Fibroblast of skin of right quadriceps (primary cell): ENCODE data around the gene CRBN.
A peak's percentile ranks its signal among the peaks of the same experiment; 100 is the strongest.

Experiments
- DNase-seq: peaks from one replicate; pipeline ENCODE4 v3.0.0-alpha.2; 2013

CRBN gene

DNA sequence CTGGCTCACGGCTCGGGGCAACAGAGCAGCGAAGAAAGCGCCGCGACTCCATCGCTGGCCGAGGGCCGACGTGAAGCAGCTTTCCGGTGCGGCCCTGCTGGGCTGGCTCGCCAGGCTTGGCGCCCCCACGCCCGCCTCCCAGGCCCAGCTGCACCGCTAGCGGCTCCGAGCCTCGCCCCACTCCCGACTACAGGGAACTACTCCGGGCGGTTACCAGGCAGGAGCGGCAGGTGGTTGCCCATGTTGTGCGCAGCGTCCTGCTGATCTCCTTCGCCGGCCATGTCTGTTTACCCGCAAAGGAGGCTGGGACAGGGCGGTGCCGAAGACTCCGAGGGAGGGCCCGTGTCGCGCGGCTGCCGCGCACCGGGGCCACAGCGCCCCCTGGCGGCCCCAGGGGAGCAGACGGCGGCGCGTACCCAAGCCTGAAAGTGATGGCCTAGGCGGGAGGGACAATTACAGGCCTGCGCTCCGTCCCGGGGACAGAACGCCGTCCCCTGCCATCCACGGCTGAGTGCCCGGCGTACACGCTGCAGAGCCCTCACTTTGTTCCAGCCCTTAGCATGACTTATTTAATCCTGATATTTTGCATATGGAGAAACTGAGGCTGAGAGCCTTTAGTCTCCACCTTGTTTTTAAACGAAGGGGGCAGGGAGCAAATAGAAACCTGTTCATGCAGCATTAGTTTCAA, at the start of gene CRBN:
CRBN (minus strand) TSS at position 285 of the 688 bp plus-strand sequence; CDS start at position 281, 4 bp downstream.
- peak; percentile 80 for DNase-seq

DNA sequence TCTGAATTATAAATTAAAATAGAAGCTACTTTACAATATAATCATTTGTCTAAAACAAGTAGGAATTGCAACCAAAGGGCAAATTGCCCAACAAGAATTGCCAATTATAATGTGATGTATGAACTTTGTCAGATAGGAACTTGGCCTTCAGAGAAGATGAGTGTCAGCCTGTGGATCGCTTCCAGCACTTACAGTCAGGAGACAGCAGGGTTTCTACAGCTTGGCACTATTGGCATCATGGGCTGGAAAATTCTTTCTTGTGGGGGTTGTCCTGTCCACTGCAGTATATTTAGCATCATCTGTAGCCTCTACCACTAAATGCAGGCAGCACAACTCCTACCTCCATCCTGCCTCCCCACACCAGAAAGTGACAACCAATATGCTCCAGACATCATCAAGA, 48.1 kb upstream of the CRBN start:
- no peak for DNase-seq

DNA sequence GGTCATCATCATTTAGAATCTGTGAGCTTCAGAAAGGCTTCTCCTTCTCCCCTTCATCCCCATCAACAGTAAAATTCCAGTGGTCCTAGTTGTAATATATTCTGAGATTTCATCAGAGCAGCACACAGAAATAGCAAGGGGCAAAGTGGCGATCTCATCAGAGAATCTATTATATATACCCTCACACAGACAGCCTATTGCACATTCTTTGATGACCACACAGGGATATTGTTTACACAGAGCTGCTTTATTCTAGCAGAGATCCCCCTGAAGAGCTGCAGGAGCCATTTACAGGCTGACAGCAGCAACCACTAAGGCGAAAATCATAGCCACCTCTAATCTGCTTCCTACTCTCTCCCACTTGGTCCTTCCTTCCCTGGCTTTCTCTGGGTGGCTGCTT, 42.0 kb upstream of the CRBN start:
- no peak for DNase-seq

DNA sequence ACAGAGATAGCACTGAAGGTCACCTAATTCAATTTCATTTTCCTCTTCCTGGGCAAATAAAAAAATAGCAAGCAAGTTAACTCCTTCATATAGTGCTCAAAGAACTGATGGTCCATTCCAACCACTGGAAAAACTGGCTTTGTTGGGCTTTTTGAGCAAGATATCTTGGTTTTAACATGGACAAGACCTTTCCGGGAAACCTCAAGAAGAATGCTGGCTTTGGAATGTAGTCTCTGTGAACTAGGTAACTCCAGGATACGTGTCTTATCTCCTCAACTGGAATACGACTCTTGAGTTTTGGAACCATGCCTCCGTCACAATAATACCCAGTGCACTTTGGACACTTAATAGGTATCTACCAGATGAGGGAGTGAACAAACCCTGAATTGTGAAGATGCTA, 36.9 kb upstream of the CRBN start:
- DNase-seq: no peak

DNA sequence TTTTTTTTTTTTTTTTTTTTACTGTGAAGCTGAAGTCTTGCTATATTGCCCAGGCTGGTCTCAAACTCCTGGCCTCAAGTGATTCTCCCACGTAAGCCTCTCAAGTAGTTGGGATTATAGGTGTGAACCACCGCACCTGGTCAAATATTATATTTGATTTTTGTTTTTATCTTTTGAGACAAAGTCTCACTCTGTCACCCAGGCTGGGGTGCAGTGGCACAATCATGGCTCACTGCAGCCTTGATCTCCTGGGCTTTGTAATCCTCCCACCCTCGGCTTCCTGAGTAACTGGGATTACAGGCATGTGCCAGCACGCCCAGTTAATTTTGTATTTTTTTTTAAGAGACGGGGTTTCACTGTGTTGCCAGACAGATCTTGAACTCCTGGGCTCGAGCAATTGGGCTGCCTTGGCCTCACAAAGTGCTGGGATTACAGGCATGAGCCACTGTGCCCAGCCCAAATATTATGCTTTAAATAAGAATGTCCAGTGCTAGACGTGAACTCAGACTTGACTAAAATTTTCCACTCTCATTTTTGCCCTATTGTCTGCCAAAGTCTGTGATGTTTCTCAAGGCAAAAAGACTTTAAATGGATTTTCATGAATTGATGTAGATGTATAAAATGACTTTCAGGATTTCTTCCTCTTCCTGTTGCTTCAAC, 33.4 kb upstream of the CRBN start:
- no peak for DNase-seq

DNA sequence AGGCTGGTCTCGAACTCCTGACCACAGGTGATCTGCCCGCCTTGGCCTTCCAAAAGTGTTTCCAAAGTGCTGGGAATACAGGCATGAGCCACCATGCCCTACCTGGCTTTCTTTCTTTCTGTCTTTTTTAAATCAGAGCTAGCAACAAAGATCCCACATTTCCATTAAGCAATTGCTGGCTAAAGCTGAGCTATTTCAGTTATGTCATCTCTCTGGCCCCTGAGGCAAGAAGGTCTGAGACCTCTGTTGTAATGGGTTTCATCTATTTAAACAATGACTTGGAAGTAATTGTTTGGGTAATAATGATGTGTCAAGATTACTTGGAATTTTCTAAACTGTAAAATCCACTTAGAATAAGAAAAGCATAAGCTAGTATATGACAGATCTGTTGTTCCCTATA, 30.2 kb upstream of the CRBN start:
- DNase-seq: no peak

DNA sequence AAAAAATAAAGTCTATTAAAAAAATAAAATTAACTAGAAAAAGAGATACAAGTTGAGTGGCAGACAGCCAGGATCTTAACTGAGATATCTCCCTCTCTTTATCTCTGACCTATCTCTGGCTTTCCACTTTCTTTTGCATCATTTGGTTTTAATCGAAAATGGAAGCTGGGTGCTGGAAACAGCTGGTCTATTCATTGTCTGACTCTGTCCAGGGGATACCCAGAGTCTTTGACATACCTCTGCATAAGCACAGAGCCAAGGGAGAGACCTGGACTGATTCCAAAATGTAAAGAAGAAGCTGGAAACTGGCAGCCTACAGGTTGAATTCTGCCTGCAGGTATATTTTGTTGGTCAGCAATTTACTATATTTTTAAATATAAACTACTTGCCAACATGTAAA, 29.6 kb upstream of the CRBN start:
- no peak for DNase-seq

DNA sequence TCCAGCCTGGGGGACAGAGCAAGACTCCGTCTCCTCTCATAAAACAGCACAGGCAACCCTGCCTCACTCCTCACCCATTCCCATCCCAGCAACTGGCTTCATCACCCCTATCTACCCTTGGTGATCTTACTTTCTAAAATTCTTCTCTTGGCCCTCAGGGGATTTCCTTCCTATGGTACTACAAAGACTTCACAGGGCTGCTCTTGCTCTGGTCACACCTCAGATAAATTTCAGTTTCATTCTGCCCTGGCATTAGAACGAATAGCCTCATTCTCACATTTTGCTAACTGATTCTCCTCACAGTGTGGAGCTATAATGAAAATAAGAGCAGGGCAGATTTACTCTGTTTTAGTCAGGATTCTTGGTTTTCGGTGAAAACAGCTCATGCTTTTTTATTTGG, 22.1 kb upstream of the CRBN start:
- no peak for DNase-seq

DNA sequence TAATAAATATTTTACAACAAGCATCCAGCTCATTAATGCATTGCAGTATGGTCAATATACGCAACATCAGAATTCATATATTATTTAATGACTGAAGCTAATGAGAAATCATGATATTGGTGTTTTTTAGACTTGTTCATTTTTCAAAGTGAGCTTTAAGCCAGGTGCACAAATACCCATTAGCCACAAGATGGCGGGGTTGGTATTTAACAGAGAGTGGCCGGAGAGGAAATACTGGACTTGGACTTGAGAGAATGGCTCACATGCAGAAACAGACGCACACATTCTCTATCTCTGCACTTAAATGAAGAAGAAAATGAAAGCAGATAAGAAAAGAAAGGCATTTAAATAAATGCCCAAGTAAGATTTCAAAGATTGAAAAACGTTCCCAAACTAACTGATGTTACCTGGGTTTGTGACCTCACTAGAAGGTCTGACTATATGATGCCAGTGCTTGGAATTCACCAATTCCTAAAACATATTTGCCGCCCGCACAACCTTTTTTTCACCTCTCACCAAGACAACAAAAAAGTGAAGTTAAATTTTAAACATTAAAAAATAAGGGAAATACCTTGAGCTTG, 21.2 kb upstream of the CRBN start:
- DNase-seq: peak; percentile 58

DNA sequence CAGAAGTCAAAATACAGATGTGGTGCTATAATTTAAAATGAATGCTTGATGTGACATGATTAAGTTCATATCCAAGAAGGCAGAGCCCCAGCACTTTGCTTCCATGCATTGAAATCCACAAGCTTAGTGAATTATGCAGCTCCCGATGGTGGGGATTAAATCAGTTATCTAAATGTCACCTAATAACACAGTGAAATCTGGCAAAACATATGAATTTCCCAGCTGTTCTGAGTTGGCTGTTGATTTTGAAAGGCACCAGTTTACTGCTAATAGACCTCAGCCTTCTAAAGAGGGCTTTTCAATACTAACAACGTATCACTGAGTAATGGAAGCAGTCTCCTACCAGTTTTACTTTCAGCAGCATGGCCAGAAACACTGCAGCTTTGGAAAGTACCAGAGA, 19.8 kb upstream of the CRBN start:
- DNase-seq: no peak

DNA sequence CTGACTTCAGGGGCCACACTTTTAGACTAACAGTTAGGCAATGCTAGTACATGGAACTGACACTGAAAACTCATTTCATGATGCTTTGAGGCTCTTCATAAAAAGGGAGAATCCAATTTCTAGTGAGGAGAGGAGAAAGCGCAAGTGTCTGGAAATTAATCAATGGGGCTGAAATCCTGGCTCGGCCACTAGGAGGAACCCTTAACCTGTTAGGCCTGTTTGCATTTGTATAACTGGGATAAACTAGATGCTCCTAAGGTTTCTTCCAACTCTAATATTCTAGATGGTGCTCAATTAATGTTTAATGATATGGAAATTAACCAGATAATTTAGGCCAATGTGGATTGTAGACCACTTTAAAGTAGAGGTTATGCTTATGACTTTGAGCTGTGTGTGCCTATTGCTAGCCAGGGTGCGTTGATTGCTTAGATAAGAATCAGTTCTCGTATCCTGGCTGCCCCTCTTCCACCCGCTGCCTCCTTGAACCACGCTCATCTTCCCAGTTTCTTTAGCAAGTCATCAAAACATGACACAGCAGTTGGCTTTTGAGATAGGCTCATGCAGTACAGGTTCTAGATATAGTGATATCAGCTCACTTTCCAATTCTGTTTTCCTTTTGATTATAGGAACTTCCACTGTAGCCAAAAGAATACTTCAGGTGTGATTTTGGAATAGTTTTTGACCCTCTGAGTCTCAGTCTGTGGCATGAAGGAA, 16.8 kb upstream of the CRBN start:
- DNase-seq: no peak

DNA sequence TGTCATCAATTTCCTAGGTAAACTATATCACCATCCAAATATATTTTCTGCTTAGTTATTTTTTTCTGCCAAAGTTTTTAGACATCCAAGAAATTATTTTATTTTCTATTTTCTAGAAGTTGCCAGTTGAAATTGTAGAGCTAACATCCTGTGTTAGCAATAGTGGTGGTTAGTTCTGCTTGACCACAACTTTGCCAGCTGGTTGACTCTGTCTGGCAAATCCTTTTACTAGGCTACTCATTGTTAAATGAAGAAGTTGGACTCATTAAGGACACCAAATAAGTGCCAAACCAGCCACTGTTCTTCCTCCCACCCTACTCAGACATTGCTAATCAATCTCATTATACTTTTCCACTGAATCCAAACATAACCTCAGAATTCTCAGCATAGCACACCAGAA, 15.4 kb upstream of the CRBN start:
- no peak for DNase-seq

DNA sequence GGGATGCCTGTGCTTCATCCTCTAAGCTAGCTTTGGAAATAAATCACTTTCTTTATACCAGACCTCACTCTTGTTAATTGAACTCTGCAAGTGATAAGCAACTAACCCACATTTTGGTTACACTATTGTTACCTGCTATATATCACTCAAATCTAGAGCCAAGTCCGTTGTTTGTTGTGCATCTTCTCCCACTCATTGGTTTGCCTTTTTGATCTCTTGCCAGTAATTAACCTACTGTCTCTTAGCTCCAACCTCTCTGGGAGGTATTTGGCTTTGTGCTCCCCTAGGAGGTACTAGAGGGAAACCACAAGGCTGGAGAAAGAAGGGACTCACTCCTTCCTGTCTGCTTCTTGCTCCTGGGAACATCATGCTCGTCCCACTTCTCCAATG, 12.8 kb upstream of the CRBN start:
- no peak for DNase-seq

DNA sequence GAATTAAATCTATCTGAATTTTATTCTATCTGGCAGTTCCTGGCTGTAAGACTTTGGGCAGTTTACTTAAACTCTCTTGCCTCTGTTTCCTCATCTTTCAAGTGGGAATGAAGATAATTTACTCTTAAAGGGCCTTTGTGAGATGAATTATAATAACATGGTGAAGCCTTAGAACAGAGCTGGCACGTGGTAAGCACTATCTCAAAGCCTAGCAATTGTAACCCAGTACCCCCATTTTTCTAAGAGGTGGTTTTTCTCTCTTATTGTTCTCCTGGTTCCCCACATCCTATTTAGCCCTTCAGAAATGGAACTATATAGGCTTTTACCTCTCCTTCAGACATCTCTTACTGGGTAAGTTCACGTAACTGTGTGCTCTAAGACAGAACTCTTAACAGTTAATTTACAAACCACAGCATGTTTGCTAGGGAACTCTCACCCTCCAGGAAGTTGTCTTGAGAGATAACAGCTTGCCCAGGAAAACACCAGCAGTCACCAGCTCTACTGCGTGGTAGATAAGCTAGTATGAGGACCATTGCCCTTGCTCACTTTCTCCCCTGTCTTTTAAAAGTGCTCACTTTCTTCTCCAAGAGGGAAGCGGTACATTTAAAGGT, 12.3 kb upstream of the CRBN start:
- DNase-seq: no peak

DNA sequence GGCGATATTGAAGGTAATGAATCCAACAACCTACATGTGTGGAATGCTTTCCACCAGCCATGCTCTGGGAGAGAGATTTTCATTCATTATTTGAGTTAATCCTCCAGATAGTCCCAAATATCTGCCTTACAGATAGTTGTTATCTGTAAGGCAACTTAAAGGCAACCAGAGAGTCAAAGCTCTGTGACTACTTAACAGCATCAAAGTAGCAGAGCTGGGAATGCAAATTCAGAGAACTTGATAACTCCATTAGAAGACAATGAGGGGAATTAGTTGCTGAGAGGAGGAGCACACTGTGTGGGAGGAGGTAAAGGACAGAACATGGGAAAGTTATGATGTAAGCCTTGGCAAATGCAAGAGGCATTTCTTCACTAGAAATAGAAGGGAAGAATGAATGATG, 10.5 kb upstream of the CRBN start:
- DNase-seq: no peak

DNA sequence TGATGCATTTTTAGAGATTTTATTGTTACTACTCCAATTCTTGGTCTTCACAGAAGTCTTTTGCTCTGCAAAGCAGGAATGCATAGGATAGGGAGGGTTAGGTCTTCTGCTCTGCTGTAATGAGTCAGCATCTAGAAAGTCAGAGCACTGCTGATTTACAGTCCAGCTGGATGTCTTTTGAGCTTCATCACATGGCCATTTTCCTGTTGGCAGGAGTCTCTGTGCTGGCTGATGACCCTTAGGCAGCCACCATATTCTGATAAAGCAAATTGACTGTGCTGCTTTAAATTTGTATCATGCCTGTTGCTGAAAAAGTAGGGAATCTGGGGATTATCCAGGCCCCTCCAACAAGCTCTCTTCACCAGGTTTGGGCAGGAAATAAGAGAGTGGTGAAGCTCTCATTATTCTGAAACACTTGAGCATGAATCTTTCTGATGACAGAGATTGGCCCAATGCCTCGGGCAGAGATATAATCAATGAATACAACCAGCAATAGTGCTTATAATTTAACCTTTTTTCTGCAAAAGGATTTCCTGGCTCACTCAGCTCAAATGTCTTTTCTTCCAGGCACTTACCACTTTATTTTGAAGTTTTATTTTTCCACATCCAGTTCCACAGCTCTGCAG, 9.7 kb upstream of the CRBN start:
- no peak for DNase-seq

DNA sequence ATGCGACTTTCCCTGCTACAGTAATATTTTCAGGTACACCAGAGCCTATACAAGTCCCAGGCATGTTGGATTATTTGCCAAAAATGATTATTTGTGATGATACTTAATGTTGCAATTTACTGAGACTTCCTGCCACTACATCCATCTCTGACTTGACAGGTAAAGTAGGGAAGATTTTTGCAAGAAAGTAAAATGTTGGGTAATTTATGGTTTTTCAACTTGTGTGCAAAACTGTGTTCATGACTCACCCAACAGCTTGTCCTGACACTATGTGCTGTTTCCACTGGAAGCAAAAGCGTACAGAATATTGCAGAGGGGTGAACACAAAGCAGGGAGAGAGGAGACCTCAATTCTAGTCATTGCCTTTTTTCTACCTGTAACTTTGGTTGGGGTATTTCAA, 5.4 kb upstream of the CRBN start:
- no peak for DNase-seq

DNA sequence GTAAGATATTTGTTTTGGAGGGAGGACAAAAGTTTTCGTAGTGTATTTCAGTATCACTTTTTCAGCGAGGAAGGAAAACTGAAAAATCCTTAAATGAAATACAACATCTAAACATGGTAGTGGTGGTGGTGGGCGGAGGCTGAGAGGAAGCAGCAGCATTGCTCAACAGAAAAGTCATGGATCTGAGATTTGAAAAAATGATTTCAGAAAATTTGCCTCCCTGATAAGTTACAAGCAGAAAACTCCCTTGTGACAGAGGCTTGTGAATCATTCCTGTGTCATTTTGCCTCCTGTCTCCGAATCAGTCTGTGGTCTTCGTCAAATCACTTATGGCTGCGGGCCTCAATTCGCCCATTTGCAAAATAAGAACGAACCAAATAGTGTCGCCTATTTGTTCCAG, 965 bp upstream of the CRBN start:
- DNase-seq: no peak

DNA sequence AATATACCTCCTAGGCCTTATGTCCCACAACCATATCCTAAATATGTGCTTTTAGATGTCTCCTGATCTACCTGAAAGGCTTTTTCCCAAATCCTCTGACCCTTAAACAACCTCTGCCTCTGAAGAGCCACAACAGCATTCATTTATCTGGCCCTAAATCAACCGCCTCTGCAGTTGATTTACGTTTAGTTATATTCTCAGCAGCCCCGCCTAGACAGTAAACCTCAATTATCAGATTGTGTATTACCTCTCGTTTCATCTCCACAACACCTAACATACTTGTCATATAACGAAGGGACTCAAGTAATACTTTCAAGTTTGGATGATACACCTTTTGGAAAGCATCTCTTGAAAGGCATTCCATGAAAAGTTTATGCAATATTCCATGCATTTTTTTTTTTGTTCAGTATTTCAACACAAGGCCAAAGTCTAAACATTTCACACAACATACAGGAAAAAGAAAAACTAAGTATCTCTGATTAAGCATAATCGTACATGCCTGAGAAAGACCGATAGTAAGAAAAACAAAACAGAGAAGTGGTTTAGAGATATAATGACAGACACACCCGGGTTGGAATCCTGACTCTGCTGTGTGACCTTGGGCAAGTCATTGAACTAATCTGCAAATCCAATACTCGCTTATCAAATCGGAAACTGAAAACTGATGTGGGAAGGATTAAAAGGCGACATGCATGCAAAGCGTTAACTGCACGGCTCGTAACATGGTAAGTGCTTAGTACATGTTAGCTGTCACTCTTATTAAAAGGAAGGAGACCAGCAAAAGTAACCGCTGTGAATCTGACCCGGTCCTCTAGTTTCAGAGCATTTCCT, 778 bp downstream of the CRBN start:
- no peak for DNase-seq

DNA sequence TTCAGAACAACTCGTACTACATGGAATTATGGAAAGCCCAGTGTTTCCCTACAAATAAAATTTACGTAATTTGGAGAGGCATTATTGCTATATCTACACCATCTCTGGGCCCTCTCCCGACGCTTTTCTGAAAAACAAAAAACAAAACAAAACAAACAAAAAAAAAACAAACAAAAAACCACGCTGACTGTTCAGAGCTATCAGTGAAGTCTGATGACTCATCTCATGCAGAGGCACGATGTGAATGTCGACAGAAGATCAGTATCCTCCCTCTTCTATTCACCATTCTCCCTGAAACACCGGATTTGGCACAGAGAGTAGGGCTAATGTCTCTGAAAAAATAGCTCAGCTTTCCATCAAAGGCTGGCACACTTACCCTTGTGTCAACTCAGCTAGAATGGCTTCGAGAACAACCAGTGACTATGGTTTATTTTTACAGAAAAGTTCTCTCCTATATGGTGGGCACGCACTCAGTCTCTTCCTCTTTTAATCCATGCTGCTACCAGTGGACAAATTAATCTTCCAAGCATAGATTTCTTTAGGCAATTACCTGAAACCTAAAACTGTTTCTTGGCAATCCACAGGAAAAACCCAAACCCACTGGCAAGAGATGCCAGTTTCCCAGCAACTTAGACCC, 1.5 kb downstream of the CRBN start:
- DNase-seq: no peak

DNA sequence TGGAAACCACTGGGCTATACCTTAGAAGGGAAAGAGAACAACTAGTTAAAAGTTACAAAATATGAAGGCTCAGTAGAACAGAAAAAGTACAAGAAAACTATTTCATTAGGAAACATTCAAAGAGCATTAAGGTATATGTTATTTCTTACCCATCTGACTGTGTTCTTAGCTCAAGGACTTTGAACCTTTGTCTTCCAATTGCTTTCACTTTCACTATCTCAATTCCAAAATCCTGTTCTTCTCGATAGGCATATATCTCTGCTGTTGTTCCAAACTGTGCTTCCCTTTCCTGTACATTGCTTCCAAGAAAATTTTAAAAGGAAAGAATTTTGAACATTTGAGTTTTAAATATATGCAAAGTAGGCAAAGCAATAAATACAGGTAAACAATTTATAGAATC, 6.9 kb downstream of the CRBN start:
- DNase-seq: no peak

DNA sequence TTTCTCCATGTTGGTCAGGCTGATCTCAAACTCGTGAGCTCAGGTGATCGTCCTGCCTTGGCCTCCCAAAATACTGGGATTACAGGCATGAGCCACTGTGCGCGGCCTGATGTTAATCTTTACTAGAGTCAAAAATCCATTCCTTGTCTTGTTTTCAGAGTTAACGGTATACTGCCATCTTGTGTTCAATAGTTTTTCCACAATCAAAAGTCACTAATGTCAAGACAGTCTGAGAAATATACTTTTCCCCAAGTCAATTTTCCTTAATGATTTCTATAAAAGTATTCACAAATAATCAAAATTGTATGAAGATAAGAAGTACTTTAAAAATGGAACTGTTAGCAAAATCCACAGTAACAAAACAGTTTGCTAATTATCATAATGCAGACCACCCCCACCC, 8.5 kb downstream of the CRBN start:
- DNase-seq: peak; percentile 13
